NCI-H2107 (cell line): ENCODE measurements around the gene FREM2.

Experiments
- DNase-seq: peaks from one replicate; lab custom pipeline; 2025; lab: John Stamatoyannopoulos, UW

The FREM2 gene

GRCh38 chr13:38686577-38687245 is at the start of gene FREM2:
TSS of gene FREM2 (plus strand) at chr13:38687077. CDS start at chr13:38687345, 268 bp downstream.
- peak; percentile 15 for DNase-seq

- DNase-seq = no peak
Observed at GRCh38 chr13:38637576-38637975, 49.3 kb upstream of the FREM2 start.

- no peak for DNase-seq
Observed at GRCh38 chr13:38641164-38641948, 45.5 kb upstream of the FREM2 start.

- no peak for DNase-seq
Observed at GRCh38 chr13:38647312-38647711, 39.6 kb upstream of the FREM2 start.

GRCh38 chr13:38648912-38649311 is 38.0 kb upstream of the FREM2 start:
- DNase-seq = no peak

GRCh38 chr13:38656699-38657098 is 30.2 kb upstream of the FREM2 start:
- DNase-seq = no peak

- DNase-seq = no peak
Observed at GRCh38 chr13:38657191-38657590, 29.7 kb upstream of the FREM2 start.

DNA sequence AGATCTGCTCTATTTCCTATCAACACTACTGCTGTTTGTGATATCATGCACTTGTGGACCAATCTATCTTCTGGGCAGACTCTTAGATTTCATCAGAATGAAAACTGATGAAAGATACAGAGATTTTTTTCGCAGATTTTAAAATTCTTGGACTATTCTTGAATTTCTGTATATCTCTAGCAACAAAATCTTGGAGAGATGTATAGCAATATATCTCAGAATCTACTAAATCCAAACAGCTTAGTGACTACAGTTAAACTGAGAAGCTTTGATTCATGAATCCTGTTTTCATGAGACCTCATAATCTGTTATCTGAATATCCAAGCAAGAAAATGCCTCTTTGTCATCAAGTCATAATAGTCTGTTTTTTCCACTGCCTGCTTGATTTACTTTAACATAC is 28.0 kb upstream of the FREM2 start:
- DNase-seq = no peak

- DNase-seq = no peak
Observed at GRCh38 chr13:38661010-38661675, 25.7 kb upstream of the FREM2 start.

GRCh38 chr13:38662362-38662761 is 24.5 kb upstream of the FREM2 start:
- DNase-seq = no peak

DNA sequence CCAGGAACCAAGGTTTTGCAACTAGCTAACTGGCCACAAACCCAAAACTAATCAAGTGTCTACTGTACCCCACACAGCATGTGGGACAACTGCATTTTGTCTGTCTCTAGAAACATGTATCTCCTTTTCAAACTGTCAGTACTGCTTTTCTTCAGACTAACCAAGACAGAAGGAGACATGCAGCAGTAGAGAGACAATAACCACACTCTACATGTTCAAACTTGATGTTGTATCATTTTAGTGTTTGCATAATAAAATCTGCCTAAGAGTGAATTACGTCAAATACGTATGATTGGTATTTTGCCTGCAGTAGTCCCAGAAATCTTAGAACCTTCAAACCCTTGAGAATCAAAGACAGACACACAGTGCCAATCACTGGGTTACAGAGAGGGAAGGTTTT is 22.0 kb upstream of the FREM2 start:
- no peak for DNase-seq

DNA sequence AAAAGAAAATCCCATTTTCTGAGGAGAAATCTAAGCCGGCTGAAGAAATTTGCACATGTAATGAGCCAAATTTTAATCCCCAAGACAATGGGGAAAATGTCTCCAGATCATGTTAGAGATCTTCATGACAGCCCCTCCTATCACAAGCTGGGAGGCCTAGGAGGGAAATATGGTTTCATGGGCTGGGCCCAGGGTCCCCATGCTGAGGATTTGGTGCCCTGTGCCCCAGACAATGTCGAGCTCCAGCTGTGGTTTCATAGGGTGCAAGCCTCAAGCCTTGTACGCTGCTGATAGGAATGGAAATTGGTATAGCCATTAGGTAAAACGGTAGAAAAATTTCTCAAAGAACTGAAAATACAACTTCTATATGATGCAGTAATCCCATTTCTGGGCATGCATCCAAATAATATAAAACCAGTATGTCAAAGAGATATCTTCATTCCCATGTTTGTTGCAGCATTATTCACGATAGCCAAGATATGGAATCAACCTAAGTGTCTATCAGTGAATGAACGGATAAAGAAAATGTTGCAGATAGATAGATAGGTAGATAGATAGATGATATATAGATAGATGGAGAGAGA is 19.3 kb upstream of the FREM2 start:
- DNase-seq = no peak

- no peak for DNase-seq
Observed at GRCh38 chr13:38669234-38669964, 17.5 kb upstream of the FREM2 start.

DNA sequence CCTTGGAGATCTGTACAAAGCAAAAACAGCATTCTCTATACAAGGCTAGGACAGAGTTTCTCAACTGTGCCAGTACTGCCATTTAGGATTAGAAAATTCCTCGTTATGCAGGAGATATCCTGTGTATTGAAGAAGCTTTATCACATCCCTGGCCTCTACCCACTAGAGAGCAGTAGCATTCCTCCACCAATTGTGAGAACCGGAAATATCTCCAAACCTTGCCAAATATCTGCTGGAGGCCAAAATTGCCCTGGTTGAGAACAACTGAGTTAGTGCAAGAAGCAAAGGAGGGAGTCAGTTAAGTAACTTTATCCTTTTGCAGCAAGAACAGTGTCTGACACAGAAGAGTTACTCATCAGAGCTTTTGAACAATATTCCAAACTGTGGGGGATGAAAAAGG is 16.2 kb upstream of the FREM2 start:
- no peak for DNase-seq

GRCh38 chr13:38671980-38672379 is 14.9 kb upstream of the FREM2 start:
- DNase-seq = no peak

DNA sequence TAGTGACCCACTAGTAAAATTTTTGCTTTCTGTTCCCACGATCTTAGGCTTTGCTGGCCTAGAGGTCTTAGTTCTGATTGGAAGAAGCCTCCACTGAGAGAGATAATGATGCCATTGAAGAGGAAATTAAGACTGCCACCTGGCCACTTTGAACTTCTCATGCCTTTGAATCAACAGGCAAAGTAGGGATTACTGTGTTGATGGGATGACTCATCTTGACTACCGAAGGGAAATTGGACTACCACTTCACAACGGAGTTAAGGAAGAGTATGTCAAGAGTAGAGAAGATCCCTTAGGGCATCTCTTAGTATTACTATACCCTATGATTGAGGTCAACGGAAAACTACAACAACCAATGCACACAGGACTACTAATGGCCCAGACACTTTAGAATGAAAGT is 12.7 kb upstream of the FREM2 start:
- no peak for DNase-seq

- DNase-seq = no peak
Observed at GRCh38 chr13:38680912-38681311, 6.0 kb upstream of the FREM2 start.

- no peak for DNase-seq
Observed at GRCh38 chr13:38684714-38685113, 2.2 kb upstream of the FREM2 start.

GRCh38 chr13:38685431-38685830 is 1.4 kb upstream of the FREM2 start:
- no peak for DNase-seq

DNA sequence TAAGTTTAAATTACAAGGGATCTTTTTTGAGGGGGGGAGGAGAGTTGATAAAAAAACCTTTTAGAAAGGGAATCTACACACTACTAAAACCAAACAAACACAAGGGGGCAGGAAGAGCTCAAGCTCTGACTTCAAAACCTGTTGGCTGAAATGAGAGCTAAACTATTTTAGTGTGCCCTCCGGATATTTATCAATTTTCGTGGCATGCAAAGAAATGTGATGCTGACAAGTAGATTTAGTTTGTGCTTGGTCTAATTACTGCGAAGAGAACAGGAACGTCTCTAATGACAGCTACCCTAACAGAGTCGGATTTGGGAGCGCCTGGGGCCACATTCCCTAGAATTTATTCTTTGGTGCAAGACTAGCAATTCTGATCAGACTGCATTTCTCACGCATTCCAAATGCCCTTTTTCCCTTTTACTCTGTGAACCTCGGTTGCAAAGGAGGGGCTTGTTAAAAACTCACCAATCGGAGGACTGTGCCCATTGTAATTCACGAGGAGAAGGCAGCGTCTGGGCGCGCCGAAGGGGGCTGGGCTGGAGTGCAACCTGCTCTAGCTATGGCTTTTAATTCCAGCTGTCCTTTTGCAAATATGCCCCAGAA is 802 bp upstream of the FREM2 start:
- DNase-seq = no peak
